ENCODE results near the gene SETD1B.
"Not testable (repeated sequence)": the region's sequence is repeated elsewhere in the genome, so short reads cannot be mapped to it uniquely, and the experiment has no call there.

Gene SETD1B

DNA sequence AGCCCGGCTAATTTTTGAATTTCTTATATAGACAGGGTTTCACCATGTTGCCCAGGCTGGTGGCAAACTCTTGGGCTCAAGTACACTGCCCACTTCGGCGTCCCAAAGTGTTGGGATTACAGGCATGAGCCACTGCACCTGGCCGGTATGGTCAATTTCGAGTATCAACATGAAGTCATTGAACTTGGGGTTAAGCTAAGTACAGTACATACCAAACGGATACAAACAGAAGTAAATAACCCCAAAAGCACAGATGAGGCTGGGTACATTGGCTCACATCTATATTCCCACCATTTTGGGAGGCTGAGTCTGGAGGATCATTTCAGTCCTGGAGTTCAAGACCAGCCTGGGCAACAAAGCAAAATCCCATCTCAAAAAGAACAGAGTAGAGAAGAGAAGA lies 71.8 kb downstream of the SETD1B start:
- H3K4me3 ChIP-seq (ENCODE audit: low read depth, low read length): no peak overlapping the region
- TF ChIP-seq, protein P1, sequence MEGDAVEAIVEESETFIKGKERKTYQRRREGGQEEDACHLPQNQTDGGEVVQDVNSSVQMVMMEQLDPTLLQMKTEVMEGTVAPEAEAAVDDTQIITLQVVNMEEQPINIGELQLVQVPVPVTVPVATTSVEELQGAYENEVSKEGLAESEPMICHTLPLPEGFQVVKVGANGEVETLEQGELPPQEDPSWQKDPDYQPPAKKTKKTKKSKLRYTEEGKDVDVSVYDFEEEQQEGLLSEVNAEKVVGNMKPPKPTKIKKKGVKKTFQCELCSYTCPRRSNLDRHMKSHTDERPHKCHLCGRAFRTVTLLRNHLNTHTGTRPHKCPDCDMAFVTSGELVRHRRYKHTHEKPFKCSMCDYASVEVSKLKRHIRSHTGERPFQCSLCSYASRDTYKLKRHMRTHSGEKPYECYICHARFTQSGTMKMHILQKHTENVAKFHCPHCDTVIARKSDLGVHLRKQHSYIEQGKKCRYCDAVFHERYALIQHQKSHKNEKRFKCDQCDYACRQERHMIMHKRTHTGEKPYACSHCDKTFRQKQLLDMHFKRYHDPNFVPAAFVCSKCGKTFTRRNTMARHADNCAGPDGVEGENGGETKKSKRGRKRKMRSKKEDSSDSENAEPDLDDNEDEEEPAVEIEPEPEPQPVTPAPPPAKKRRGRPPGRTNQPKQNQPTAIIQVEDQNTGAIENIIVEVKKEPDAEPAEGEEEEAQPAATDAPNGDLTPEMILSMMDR (IDR thresholded peaks at IDR 0.05; ENCODE audit: insufficient read depth, low read depth, low read length, missing control alignments): no peak
- DNase-seq (ENCODE audit: low read depth): no peak

- H3K4me3 ChIP-seq (ENCODE audit: low read depth, low read length); DNase-seq (ENCODE audit: low read depth): not testable (repeated sequence)
These were observed 72.3 kb downstream of the SETD1B start for GRCh38 chr12:121876080-121876447.
